Activated CD8-positive, alpha-beta memory T cell treated with anti-CD3 and anti-CD28 coated beads, Interleukin-2, amount 10 ng/mL, durations not matched to agents 7 days and 5 days (primary cell): Measurements from ENCODE around the gene PCDHGB6. TPM values are rescaled to one million over a fixed set of nuclear protein-coding genes. Genes with fewer than 3 reads are reported as not detected.
"Not testable (repeated sequence)": the region's sequence is repeated elsewhere in the genome, so short reads cannot be mapped to it uniquely, and the experiment has no call there.

Experiments
- ATAC-seq: fragments of 150-1000 bp; cut with Tn5 transposase; one replicate; pipeline ENCODE4 v1.10.0; 2021; ENCODE audit warnings: moderate library complexity
- CTCF ChIA-PET: fragments of 350-600 bp; sonication (Branson Sonifier 250); formaldehyde crosslinking; loops from one replicate; lab custom pipeline; 2021; ENCODE audit warnings: antibody characterized with exemption; lab: Charles Lee
- DNase-seq: peaks from one replicate; pipeline ENCODE4 v3.0.0-alpha.2; 2020
- H3K27ac Mint-ChIP-seq: one replicate; pipeline ENCODE4 v1.8.0; 2021; ENCODE audit warnings: mild to moderate bottlenecking, mixed read lengths
- H3K27me3 Mint-ChIP-seq: one replicate; pipeline ENCODE4 v1.8.0; 2021; ENCODE audit warnings: mixed read lengths
- H3K36me3 Mint-ChIP-seq: one replicate; pipeline ENCODE4 v1.8.0; 2021; ENCODE audit warnings: mild to moderate bottlenecking, mixed read lengths
- H3K4me1 Mint-ChIP-seq: one replicate; pipeline ENCODE4 v1.8.0; 2021; ENCODE audit warnings: mixed read lengths
- H3K4me3 Mint-ChIP-seq: one replicate; pipeline ENCODE4 v1.8.0; 2021; ENCODE audit warnings: mild to moderate bottlenecking, moderate library complexity, mixed read lengths
- H3K9me3 Mint-ChIP-seq: one replicate; pipeline ENCODE4 v1.8.0; 2022; ENCODE audit warnings: low read depth, mixed read lengths
- total RNA-seq, 2 experiments: library from RNA; stranded (reverse); gene quantifications; one replicate each; pipeline ENCODE4 v1.2.3, GENCODE V29; 2021

The PCDHGB6 gene
- not detected for total RNA-seq

DNA sequence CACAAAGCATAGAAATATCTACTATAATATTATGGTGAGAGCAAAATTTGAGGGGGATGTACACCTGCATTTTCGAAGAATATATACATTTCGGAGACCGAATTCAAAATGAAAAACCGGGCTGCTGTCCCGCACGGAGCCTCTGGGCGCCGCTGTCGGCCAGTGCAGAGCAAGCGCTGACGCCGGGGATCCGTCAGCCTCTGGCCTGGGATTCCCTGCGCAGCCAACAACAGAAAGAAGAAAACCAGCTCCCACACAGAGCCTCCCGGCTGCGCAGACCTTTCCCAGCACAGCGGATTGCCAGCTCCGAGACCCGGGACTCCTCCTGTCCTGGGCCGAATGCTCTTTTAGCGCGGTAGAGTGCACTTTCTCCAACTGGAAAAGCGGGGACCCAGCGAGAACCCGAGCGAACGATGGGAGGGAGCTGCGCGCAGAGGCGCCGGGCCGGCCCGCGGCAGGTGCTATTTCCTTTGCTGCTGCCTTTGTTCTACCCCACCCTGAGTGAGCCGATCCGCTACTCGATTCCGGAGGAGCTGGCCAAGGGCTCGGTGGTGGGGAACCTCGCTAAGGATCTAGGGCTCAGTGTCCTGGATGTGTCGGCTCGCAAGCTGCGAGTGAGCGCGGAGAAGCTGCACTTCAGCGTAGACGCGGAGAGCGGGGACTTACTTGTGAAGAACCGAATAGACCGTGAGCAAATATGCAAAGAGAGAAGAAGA, at the start of gene PCDHGB6:
Gene PCDHGB6 (plus strand): TSS at position 232 of the 716 bp plus-strand sequence. CDS start 182 bp downstream, at position 414.
- not testable (repeated sequence) for ATAC-seq, H3K36me3 Mint-ChIP-seq, H3K4me1 Mint-ChIP-seq, DNase-seq, H3K9me3 Mint-ChIP-seq, H3K4me3 Mint-ChIP-seq, H3K27ac Mint-ChIP-seq
- CTCF ChIA-PET: interaction anchor here (0.9 to 2.1 kb wide), 7 partner anchors 11 to 150 kb away, joined by 3 to 5 read pairs (median 3); partner anchors contain the start of genes PCDHGA11, PCDHGA5 and PCDHGB5
- peaks cover 70% of the 10 kb centered on the region for H3K27me3 Mint-ChIP-seq

DNA sequence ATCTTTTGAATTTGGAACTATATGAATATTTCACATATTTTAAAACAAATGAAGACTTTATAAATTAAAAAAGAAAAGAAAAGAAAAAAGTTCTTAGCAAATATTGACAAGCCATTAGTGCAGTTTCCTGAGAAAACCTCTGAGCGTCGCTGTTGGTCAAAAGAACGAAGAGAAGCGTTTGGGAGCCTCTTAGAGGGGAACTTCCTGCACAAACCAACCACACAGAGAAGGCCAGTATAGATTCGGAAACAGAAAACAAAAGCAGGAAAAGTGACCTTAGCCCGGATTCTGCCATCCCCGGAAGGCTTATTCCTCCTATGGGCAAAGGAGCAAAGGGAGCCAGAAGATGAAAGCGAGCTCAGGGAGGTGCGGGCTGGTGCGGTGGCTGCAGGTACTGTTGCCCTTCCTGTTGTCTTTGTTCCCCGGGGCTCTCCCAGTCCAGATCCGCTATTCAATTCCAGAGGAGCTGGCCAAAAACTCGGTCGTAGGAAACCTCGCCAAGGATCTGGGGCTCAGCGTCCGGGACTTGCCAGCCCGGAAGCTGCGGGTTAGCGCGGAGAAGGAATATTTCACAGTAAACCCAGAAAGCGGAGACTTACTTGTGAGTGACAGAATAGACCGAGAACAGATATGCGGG, 47.9 kb upstream of the PCDHGB6 start, which contains the start of gene PCDHGB2:
Gene PCDHGB2 (plus strand): TSS at position 205 of the 637 bp plus-strand sequence. CDS start 142 bp downstream, at position 347.
- no peak for ATAC-seq
- Mint-ChIP-seq H3K4me1 (peaks cover 2% of the 10 kb centered on the region), H3K27ac (peak within 1 kb of the TSS; percentile 6), H3K27me3 (peaks cover 69% of the 10 kb centered on the region), H3K4me3 (peak within 1 kb of the TSS; percentile 75), H3K9me3 (peaks cover 15% of the 10 kb centered on the region), H3K36me3 (peaks cover 15% of the 10 kb centered on the region)
- DNase-seq: no peak
- CTCF ChIA-PET: interaction anchor here (0.5 to 1.9 kb wide), 6 partner anchors 61 to 276 kb away, joined by 3 to 7 read pairs (median 4); partner anchors contain the start of gene PCDHGA11

- CTCF ChIA-PET: interaction anchor here (1.7 to 1.9 kb wide), 2 partner anchors 203 to 207 kb away, joined by 6 to 7 read pairs; no protein-coding TSS in a partner anchor
- Mint-ChIP-seq H3K27me3 (peaks cover 70% of the 10 kb centered on the region), H3K9me3 (peaks cover 17% of the 10 kb centered on the region), H3K36me3 (peaks cover 15% of the 10 kb centered on the region), H3K4me3 (peak overlapping the region; percentile 75), H3K4me1 (peaks cover 2% of the 10 kb centered on the region), H3K27ac (no peak overlapping the region)
- ATAC-seq (no peak), DNase-seq (no peak)
These were observed 47.1 kb upstream of the PCDHGB6 start for GRCh38 chr5:141360685-141361084.

DNA sequence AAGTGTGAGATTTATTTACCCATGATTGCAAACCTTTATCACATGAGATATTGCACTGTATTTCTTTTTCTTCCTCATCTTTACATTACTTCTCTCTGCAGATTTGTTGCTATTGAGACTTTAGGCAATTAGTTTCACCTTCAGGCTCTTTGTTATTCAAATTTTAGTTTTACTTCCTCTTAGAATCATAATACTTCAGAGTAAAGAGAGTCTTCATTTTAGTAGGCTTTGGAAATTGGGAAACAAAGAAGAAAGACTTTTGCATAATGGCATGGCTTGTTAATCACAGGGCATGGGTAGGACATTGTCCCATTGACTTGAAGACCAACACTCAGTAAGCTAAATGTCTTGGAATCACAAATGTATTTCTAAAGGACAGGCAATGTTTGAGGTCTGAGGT, 45.1 kb upstream of the PCDHGB6 start:
- CTCF ChIA-PET: interaction anchor here (1.6 kb wide), 1 partner anchor 59 kb away, joined by 4 read pairs; the partner anchor contains the start of gene PCDHGA11
- no peak for ATAC-seq
- no peak overlapping the region for H3K27ac Mint-ChIP-seq
- peaks cover 2% of the 10 kb centered on the region for H3K4me1 Mint-ChIP-seq
- H3K9me3 Mint-ChIP-seq: peaks cover 15% of the 10 kb centered on the region
- H3K4me3 Mint-ChIP-seq: no peak overlapping the region
- no peak for DNase-seq
- peaks cover 70% of the 10 kb centered on the region for H3K27me3 Mint-ChIP-seq
- H3K36me3 Mint-ChIP-seq: peaks cover 15% of the 10 kb centered on the region

GRCh38 chr5:141363952-141364660, 43.7 kb upstream of the PCDHGB6 start, which contains the start of gene PCDHGA5:
PCDHGA5 (plus strand) TSS chr5:141364162; CDS start chr5:141364331, 169 bp downstream.
- DNase-seq (no peak), ATAC-seq (no peak)
- Mint-ChIP-seq H3K36me3 (peaks cover 15% of the 10 kb centered on the region), H3K27ac (peak within 1 kb of the TSS; percentile 10), H3K4me1 (peaks cover 2% of the 10 kb centered on the region), H3K4me3 (no peak within 1 kb of the TSS), H3K27me3 (peaks cover 74% of the 10 kb centered on the region), H3K9me3 (peaks cover 15% of the 10 kb centered on the region)
- CTCF ChIA-PET: interaction anchor here (0.8 to 1.6 kb wide), 4 partner anchors 14 to 57 kb away, joined by 3 to 4 read pairs (median 3); partner anchors contain the start of genes PCDHGA10, PCDHGA11, PCDHGB1 and PCDHGB6

- peaks cover 13% of the 10 kb centered on the region for H3K9me3 Mint-ChIP-seq
- ATAC-seq (no peak), DNase-seq (no peak)
- CTCF ChIA-PET: interaction anchor here (0.7 kb wide), 1 partner anchor 189 kb away, joined by 3 read pairs; the partner anchor contains the start of gene PCDHB8
- no peak overlapping the region for H3K27ac Mint-ChIP-seq
- H3K4me1 Mint-ChIP-seq: peaks cover 2% of the 10 kb centered on the region
- peaks cover 5% of the 10 kb centered on the region for H3K36me3 Mint-ChIP-seq
- H3K27me3 Mint-ChIP-seq: peaks cover 77% of the 10 kb centered on the region
- no peak overlapping the region for H3K4me3 Mint-ChIP-seq
These were observed 41.6 kb upstream of the PCDHGB6 start for GRCh38 chr5:141366016-141366896.

- peaks cover 2% of the 10 kb centered on the region for H3K4me1 Mint-ChIP-seq
- no peak within 1 kb of the TSS for H3K27ac Mint-ChIP-seq
- peaks cover 71% of the 10 kb centered on the region for H3K27me3 Mint-ChIP-seq
- ATAC-seq (no peak), DNase-seq (no peak)
- no peaks in the 10 kb centered on the region for H3K36me3 Mint-ChIP-seq
- CTCF ChIA-PET: interaction anchor here (0.7 to 2.0 kb wide), 13 partner anchors 9 to 284 kb away, joined by 3 to 13 read pairs (median 4); partner anchors contain the start of genes PCDHGA10, PCDHGA12, PCDHGA4 and PCDHGA9
- peaks cover 17% of the 10 kb centered on the region for H3K9me3 Mint-ChIP-seq
- H3K4me3 Mint-ChIP-seq: peak within 1 kb of the TSS; percentile 40
These were observed 37.6 kb upstream of the PCDHGB6 start, which contains the start of gene PCDHGB3 for GRCh38 chr5:141369994-141370848. PCDHGB3 (plus strand) TSS chr5:141370242; CDS start chr5:141370395, 153 bp downstream.

GRCh38 chr5:141371572-141372475, 36.0 kb upstream of the PCDHGB6 start:
- peaks cover 64% of the 10 kb centered on the region for H3K27me3 Mint-ChIP-seq
- DNase-seq (no peak), ATAC-seq (no peak)
- CTCF ChIA-PET: interaction anchor here (1.0 to 1.8 kb wide), 3 partner anchors 9 to 50 kb away, joined by 3 to 5 read pairs (median 4); partner anchors contain the start of gene PCDHGA11
- no peak overlapping the region for H3K4me3 Mint-ChIP-seq
- no peaks in the 10 kb centered on the region for H3K36me3 Mint-ChIP-seq
- peaks cover 2% of the 10 kb centered on the region for H3K4me1 Mint-ChIP-seq
- peaks cover 20% of the 10 kb centered on the region for H3K9me3 Mint-ChIP-seq
- no peak overlapping the region for H3K27ac Mint-ChIP-seq

DNA sequence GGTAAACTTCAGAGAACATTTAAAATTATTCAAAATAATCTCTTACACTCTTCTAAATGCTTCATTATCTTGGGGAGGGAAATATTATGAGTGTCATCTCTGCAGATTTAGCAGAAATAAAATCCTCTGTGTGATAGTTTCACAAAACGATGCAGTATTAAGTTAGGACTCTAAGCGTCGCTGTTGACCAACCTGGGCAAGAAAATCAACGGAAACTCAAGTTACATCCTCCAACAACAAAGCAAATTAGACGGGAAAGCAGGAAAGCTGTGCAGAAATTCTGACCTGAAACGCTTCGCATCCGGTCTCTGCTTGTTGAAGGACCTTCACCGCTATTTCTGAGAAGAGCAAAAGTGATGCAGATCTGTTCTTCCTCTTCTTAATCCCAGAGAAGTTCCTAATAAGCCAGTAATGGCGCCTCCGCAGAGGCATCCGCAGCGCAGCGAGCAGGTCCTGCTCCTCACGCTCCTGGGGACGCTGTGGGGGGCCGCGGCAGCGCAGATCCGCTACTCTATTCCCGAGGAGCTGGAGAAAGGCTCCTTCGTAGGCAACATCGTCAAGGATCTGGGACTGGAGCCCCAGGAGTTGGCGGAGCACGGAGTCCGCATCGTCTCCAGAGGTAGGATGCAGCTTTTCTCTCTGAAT, 34.0 kb upstream of the PCDHGB6 start, which contains the start of gene PCDHGA6:
Gene PCDHGA6 (plus strand): TSS at position 219 of the 645 bp plus-strand sequence. CDS start 193 bp downstream, at position 412.
- Mint-ChIP-seq H3K27ac (no peak within 1 kb of the TSS), H3K9me3 (peaks cover 24% of the 10 kb centered on the region), H3K4me1 (peaks cover 2% of the 10 kb centered on the region), H3K27me3 (peaks cover 53% of the 10 kb centered on the region), H3K4me3 (no peak within 1 kb of the TSS), H3K36me3 (no peaks in the 10 kb centered on the region)
- CTCF ChIA-PET: interaction anchor here (1.7 kb wide), 1 partner anchor 56 kb away, joined by 4 read pairs; the partner anchor contains the start of gene PCDHGA12
- ATAC-seq (no peak), DNase-seq (no peak)

- H3K27me3 Mint-ChIP-seq: peaks cover 54% of the 10 kb centered on the region
- H3K36me3 Mint-ChIP-seq: no peaks in the 10 kb centered on the region
- ATAC-seq: no peak
- H3K4me1 Mint-ChIP-seq: peaks cover 2% of the 10 kb centered on the region
- no peak overlapping the region for H3K27ac Mint-ChIP-seq
- CTCF ChIA-PET: interaction anchor here (1.7 kb wide), 1 partner anchor 55 kb away, joined by 4 read pairs; the partner anchor contains the start of gene PCDHGA12
- no peak overlapping the region for H3K4me3 Mint-ChIP-seq
- peaks cover 25% of the 10 kb centered on the region for H3K9me3 Mint-ChIP-seq
- no peak for DNase-seq
These were observed 33.2 kb upstream of the PCDHGB6 start for GRCh38 chr5:141374627-141375026.
